Measurements from ENCODE around the gene USHBP1. TPM values are rescaled to one million over a fixed set of nuclear protein-coding genes. Genes with fewer than 3 reads are reported as not detected.

USHBP1 gene
- total RNA-seq, 4 donors from 2014 or later = 1.6 to 11.6 (median 2.5) TPM

GRCh38 chr19:17211547-17212446 is 52.7 kb downstream of the USHBP1 start:
- Histone ChIP-seq H3K4me3 (no peak overlapping the region), H3K4me1 (peaks cover 0 to 13% (median 5%) of the 10 kb centered on the region in 4 donors), H3K9me3 (no peaks in the 10 kb centered on the region), H3K36me3 (peaks cover 0 to 60% (median 0%) of the 10 kb centered on the region in 3 donors), H3K27me3 (no peaks in the 10 kb centered on the region), H3K27ac (no peak overlapping the region)
- no peak for TF ChIP-seq POLR2A (IDR thresholded peaks at IDR 0.05)
- TF ChIP-seq, protein P1, sequence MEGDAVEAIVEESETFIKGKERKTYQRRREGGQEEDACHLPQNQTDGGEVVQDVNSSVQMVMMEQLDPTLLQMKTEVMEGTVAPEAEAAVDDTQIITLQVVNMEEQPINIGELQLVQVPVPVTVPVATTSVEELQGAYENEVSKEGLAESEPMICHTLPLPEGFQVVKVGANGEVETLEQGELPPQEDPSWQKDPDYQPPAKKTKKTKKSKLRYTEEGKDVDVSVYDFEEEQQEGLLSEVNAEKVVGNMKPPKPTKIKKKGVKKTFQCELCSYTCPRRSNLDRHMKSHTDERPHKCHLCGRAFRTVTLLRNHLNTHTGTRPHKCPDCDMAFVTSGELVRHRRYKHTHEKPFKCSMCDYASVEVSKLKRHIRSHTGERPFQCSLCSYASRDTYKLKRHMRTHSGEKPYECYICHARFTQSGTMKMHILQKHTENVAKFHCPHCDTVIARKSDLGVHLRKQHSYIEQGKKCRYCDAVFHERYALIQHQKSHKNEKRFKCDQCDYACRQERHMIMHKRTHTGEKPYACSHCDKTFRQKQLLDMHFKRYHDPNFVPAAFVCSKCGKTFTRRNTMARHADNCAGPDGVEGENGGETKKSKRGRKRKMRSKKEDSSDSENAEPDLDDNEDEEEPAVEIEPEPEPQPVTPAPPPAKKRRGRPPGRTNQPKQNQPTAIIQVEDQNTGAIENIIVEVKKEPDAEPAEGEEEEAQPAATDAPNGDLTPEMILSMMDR (IDR thresholded peaks at IDR 0.05) = no peak
- DNase-seq = no peak

DNA sequence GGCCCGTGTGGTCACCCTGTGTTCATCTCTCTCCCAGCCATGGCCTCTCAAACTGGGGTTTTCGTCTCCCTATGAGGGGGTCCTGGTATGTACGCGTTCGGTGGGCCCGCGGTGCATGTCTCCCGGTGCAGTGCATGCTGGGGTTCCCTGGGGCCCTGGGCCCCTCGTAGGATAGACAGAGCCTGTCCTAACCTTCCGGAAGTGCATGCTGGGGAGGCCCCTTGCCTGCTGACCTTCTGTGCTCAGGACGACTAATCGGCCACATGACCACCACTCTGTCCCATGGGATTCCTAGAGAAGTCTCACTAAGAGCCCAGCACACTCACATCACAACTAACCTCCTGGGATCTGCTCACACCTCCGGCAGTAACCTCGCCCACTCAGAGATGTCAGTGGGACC is 54.2 kb downstream of the USHBP1 start:
- no peak overlapping the region for H3K27ac ChIP-seq
- DNase-seq = no peak
- H3K9me3 ChIP-seq = no peaks in the 10 kb centered on the region
- no peak overlapping the region for H3K4me3 ChIP-seq
- H3K4me1 ChIP-seq = peaks cover 0 to 6% (median 5%) of the 10 kb centered on the region in 4 donors
- no peaks in the 10 kb centered on the region for H3K27me3 ChIP-seq
- H3K36me3 ChIP-seq = peaks cover 0 to 69% (median 0%) of the 10 kb centered on the region in 3 donors
- TF ChIP-seq, protein P1 (IDR thresholded peaks at IDR 0.05) = no peak
- TF ChIP-seq POLR2A (IDR thresholded peaks at IDR 0.05) = no peak

- TF ChIP-seq, protein P1 (IDR thresholded peaks at IDR 0.05) = no peak
- TF ChIP-seq POLR2A (IDR thresholded peaks at IDR 0.05) = no peak
Measured at GRCh38 chr19:17209126-17210036, 55.2 kb downstream of the USHBP1 start.

GRCh38 chr19:17206736-17207581 is 57.6 kb downstream of the USHBP1 start:
- no peaks in the 10 kb centered on the region for H3K27me3 ChIP-seq

More at GRCh38 chr19:17209126-17210036, 55.2 kb downstream of the USHBP1 start:
- Histone ChIP-seq H3K4me1 (peaks cover 0 to under 1% (median 0%) of the 10 kb centered on the region in 4 donors), H3K36me3 (peaks cover 0 to 70% (median 0%) of the 10 kb centered on the region in 3 donors), H3K9me3 (no peaks in the 10 kb centered on the region), H3K4me3 (no peak overlapping the region), H3K27me3 (no peaks in the 10 kb centered on the region), H3K27ac (no peak overlapping the region)
- peak in 2 of 3 donors; percentile 45 to 77 for DNase-seq

More at GRCh38 chr19:17206736-17207581, 57.6 kb downstream of the USHBP1 start:
- H3K9me3 ChIP-seq = no peaks in the 10 kb centered on the region
- H3K4me1 ChIP-seq = no peaks in the 10 kb centered on the region
- H3K27ac ChIP-seq = no peak overlapping the region
- H3K4me3 ChIP-seq = no peak overlapping the region
- peaks cover 0 to 77% (median 0%) of the 10 kb centered on the region in 3 donors for H3K36me3 ChIP-seq
- DNase-seq = no peak
- TF ChIP-seq, protein P1 (IDR thresholded peaks at IDR 0.05) = no peak
- TF ChIP-seq POLR2A (IDR thresholded peaks at IDR 0.05) = no peak

Measured in Peyer's patch (tissue), 4 donors.